ENCODE measurements around the gene TACO1. TPM values are rescaled to one million over a fixed set of nuclear protein-coding genes. Genes with fewer than 3 reads are reported as not detected.

Gene TACO1
- total and polyA plus RNA-seq, 7 donors, result 28.6 to 49.5 (median 43.6) TPM

DNA sequence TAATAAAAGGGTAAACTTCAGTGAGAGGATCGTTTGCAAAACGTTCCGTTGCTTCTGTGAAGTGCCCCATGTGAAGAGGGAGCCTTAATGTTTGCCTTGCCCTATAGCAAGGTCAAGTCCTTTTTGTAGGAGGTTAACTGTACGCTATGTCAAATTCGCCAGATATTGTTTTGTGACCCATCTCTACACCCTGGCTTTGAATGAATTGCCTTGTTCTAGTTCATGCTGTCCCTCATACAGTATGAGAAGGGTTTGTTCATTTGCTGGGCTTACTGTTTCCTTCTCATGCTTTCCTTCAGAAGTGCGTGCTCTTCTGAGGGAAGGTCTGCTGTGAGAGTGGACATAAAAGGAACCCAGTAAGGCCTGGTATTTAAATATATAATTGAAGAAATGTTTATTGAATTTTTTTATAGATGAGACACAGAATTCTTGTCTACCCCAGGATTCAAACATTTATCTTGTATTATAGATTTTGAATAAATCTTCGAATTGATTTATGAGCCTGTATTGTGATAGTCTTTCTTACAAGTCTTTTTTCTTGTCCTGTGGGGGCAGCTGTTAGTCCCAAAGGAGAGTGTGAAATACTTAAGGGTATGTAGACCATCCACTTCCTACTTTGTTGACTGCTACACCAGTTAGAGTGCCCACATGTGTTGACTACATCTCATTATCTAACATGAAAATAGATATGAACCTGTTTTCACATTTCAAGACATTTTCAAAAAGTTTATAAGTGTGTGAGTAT lies 23.3 kb downstream of the TACO1 start:
- ATAC-seq, result no peak
- peak overlapping the region; percentile 90 for H3K27ac ChIP-seq
- H3K4me1 ChIP-seq, result peaks cover 47% of the 10 kb centered on the region
- H3K9me3 ChIP-seq, result no peaks in the 10 kb centered on the region
- TF ChIP-seq, protein P1, sequence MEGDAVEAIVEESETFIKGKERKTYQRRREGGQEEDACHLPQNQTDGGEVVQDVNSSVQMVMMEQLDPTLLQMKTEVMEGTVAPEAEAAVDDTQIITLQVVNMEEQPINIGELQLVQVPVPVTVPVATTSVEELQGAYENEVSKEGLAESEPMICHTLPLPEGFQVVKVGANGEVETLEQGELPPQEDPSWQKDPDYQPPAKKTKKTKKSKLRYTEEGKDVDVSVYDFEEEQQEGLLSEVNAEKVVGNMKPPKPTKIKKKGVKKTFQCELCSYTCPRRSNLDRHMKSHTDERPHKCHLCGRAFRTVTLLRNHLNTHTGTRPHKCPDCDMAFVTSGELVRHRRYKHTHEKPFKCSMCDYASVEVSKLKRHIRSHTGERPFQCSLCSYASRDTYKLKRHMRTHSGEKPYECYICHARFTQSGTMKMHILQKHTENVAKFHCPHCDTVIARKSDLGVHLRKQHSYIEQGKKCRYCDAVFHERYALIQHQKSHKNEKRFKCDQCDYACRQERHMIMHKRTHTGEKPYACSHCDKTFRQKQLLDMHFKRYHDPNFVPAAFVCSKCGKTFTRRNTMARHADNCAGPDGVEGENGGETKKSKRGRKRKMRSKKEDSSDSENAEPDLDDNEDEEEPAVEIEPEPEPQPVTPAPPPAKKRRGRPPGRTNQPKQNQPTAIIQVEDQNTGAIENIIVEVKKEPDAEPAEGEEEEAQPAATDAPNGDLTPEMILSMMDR (IDR thresholded peaks at IDR 0.05), result no peak
- H3K4me3 ChIP-seq, result peak overlapping the region; percentile 87
- H3K27me3 ChIP-seq (ENCODE audit: insufficient read depth in 3 of 3, low read length in 2 of 3), result no peaks in the 10 kb centered on the region
- WGBS, 3 donors, result 28 to 39% (median 29%) methylated on average over 7 of the region's 7 CpGs
- DNase-seq, result no peak
- H3K36me3 ChIP-seq (ENCODE audit: insufficient read depth in 1 of 2, low read depth in 1 of 2), result peaks cover 0 to 7% of the 10 kb centered on the region in 2 donors
- intact Hi-C loops (cut with DNase I), result loop anchor here in 1 of 2 donors (5.0 kb wide), 1 partner anchor 118 kb away; the partner anchor contains the start of gene STRADA

- WGBS, 3 donors, result 62 to 83% (median 63%) methylated on average over 1 of the region's 1 CpG
- peak overlapping the region; percentile 87 for H3K4me3 ChIP-seq
- no peaks in the 10 kb centered on the region for H3K9me3 ChIP-seq
- ATAC-seq (no peak), DNase-seq (no peak)
- H3K27ac ChIP-seq, result peak overlapping the region; percentile 3
- H3K36me3 ChIP-seq (ENCODE audit: insufficient read depth in 1 of 2, low read depth in 1 of 2), result peaks cover 0 to 7% of the 10 kb centered on the region in 2 donors
- intact Hi-C loops (cut with DNase I), result loop anchor here in 1 of 2 donors (5.0 kb wide), 1 partner anchor 118 kb away; the partner anchor contains the start of gene STRADA
- TF ChIP-seq, protein P1 (IDR thresholded peaks at IDR 0.05), result no peak
- H3K27me3 ChIP-seq (ENCODE audit: insufficient read depth in 3 of 3, low read length in 2 of 3), result no peaks in the 10 kb centered on the region
- peaks cover 52% of the 10 kb centered on the region for H3K4me1 ChIP-seq
Measured at GRCh38 chr17:63624531-63624880, 23.8 kb downstream of the TACO1 start.

DNA sequence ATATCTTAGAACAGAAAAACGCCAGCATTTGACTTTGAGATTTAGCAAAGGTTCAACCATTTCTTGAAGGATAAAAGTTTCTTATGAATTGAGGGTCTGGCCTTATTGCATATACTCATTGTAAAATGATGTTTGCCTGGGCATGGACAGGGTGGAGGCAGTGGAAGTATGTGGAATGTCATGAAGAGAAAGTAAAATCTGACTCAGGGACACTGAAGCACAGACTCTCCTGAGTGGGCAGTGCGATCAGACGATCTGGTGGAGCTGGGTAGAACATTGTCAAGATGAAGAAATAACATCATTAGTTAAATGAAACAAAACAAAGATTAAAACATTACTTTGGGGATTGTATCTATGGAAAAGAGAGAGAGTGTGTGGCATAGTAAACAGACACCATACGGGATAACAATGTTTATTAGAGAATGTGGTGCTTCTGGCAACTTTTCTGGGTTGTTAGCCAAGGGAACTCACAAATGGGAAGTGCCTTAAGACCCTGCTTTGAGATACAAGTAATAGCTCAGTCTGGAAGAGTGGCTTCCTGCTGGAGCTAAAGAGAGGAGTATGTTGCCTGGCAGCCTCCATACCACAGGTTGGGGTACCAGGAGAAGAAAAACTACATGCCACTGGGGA lies 26.0 kb downstream of the TACO1 start:
- no peaks in the 10 kb centered on the region for H3K9me3 ChIP-seq
- H3K4me1 ChIP-seq, result peaks cover 66% of the 10 kb centered on the region
- H3K4me3 ChIP-seq, result no peak overlapping the region
- 47 to 62% (median 58%) methylated on average over 4 of the region's 4 CpGs for WGBS, 3 donors
- peaks cover 0 to 7% of the 10 kb centered on the region in 2 donors for H3K36me3 ChIP-seq (ENCODE audit: insufficient read depth in 1 of 2, low read depth in 1 of 2)
- intact Hi-C loops (cut with DNase I), result no loop called here
- ATAC-seq, result no peak
- TF ChIP-seq, protein P1 (IDR thresholded peaks at IDR 0.05), result no peak
- H3K27ac ChIP-seq, result peak overlapping the region; percentile 19
- no peak for DNase-seq
- H3K27me3 ChIP-seq (ENCODE audit: insufficient read depth in 3 of 3, low read length in 2 of 3), result no peaks in the 10 kb centered on the region

DNA sequence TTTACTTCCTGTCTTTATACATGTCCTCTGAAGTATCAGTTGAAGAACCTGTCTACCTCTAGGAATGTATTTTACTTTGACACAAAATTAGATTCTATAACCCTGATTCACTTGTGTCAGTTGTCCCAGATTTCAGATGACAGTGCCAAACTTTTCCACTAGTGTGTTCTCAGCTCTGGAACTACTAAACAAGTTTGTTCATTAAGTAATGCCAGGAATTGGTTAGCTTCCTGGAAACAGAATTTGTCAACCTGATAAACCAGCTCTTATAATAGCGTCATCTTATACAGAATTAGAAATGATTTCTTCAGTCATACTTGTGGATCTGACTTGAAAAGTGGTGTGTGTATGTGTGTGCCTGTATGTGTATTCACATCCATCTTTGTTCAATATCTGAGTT lies 28.9 kb downstream of the TACO1 start:
- Histone ChIP-seq H3K36me3 (ENCODE audit: insufficient read depth in 1 of 2, low read depth in 1 of 2) (peaks cover 0 to 29% of the 10 kb centered on the region in 2 donors), H3K4me1 (peaks cover 59% of the 10 kb centered on the region), H3K4me3 (no peak overlapping the region), H3K9me3 (no peaks in the 10 kb centered on the region), H3K27ac (peak overlapping the region; percentile 53), H3K27me3 (ENCODE audit: insufficient read depth in 3 of 3, low read length in 2 of 3) (no peaks in the 10 kb centered on the region)
- TF ChIP-seq, protein P1 (IDR thresholded peaks at IDR 0.05), result no peak
- 14 to 18% (median 15%) methylated on average over 1 of the region's 1 CpG for WGBS, 3 donors
- intact Hi-C loops (cut with DNase I), result no loop called here
- DNase-seq (no peak), ATAC-seq (peak; percentile 58 to 79 (median 72))
